PFSK-1 (cell line): Measurements from ENCODE around the gene OMG.

ENCODE experiments used
- FOXP2 ChIP-seq: optimal IDR thresholded peaks from 2 replicates; pipeline ENCODE3; 2011; ENCODE audit warnings: borderline replicate concordance, control low read depth, inconsistent platforms; ENCODE audit not compliant: insufficient read depth; ENCODE audit errors: extremely low read length, extremely low read depth
- POLR2AphosphoS5 ChIP-seq: IDR thresholded peaks from 2 replicates; pipeline ENCODE4 v1.6.1; 2012; ENCODE audit warnings: low read depth, mild to moderate bottlenecking, control low read depth, low read length, moderate library complexity
- REST ChIP-seq, 2 experiments: IDR thresholded peaks; 2 replicates each; pipeline versions ENCODE4 v1.6.1 to v1.8.0; 2011 to 2012; ENCODE audit warnings: low read depth in 2 of 2, low read length in 2 of 2, control low read depth in 1 of 2, inconsistent platforms in 1 of 2, mild to moderate bottlenecking in 1 of 2, moderate library complexity in 1 of 2; ENCODE audit not compliant: insufficient read depth in 1 of 2
- SIN3A ChIP-seq: IDR thresholded peaks from 2 replicates; pipeline ENCODE4 v1.6.1; 2012; ENCODE audit warnings: mild to moderate bottlenecking, low read length, moderate library complexity, borderline replicate concordance; ENCODE audit not compliant: insufficient read depth
- TAF1 ChIP-seq: IDR thresholded peaks from 2 replicates; pipeline ENCODE4 v1.6.1; 2012; ENCODE audit warnings: low read length, control low read depth, borderline replicate concordance; ENCODE audit not compliant: insufficient read depth

The OMG gene

GRCh38 chr17:31261601-31262000 lies 35.4 kb downstream of the OMG start:
- no peak for TF ChIP-seq SIN3A
- TF ChIP-seq FOXP2, result no peak
- no peak for TF ChIP-seq REST (IDR thresholded peaks at IDR 0.05; ENCODE audit: insufficient read depth in 1 of 2, low read depth in 2 of 2, low read length in 2 of 2)
- TF ChIP-seq TAF1, result no peak
- no peak for TF ChIP-seq POLR2AphosphoS5

GRCh38 chr17:31260151-31260550 lies 36.9 kb downstream of the OMG start:
- TF ChIP-seq TAF1, result no peak
- no peak for TF ChIP-seq POLR2AphosphoS5
- no peak for TF ChIP-seq SIN3A
- no peak for TF ChIP-seq REST (IDR thresholded peaks at IDR 0.05; ENCODE audit: insufficient read depth in 1 of 2, low read depth in 2 of 2, low read length in 2 of 2)
- no peak for TF ChIP-seq FOXP2

- no peak for TF ChIP-seq SIN3A
- TF ChIP-seq TAF1, result no peak
- TF ChIP-seq REST (IDR thresholded peaks at IDR 0.05; ENCODE audit: insufficient read depth in 1 of 2, low read depth in 2 of 2, low read length in 2 of 2), result no peak
- no peak for TF ChIP-seq POLR2AphosphoS5
- no peak for TF ChIP-seq FOXP2
These were observed 40.1 kb downstream of the OMG start for GRCh38 chr17:31256936-31257335.

- no peak for TF ChIP-seq TAF1
- no peak for TF ChIP-seq SIN3A
- TF ChIP-seq REST (IDR thresholded peaks at IDR 0.05; ENCODE audit: insufficient read depth in 1 of 2, low read depth in 2 of 2, low read length in 2 of 2), result no peak
- TF ChIP-seq FOXP2, result no peak
- TF ChIP-seq POLR2AphosphoS5, result no peak
These were observed 42.4 kb downstream of the OMG start for GRCh38 chr17:31254654-31255053.

- TF ChIP-seq TAF1, result no peak
- no peak for TF ChIP-seq POLR2AphosphoS5
- no peak for TF ChIP-seq REST (IDR thresholded peaks at IDR 0.05; ENCODE audit: insufficient read depth in 1 of 2, low read depth in 2 of 2, low read length in 2 of 2)
- no peak for TF ChIP-seq SIN3A
- TF ChIP-seq FOXP2, result no peak
These were observed 44.3 kb downstream of the OMG start for GRCh38 chr17:31252741-31253140.
